Erythroblast (primary cell): Measurements from ENCODE around the gene PATJ.

Source experiments
- GATA1 ChIP-seq: IDR thresholded peaks from 2 replicates; pipeline ENCODE4 v1.6.1; 2011; ENCODE audit warnings: low read depth, mild to moderate bottlenecking, control low read depth, low read length, moderate library complexity
- POLR2A ChIP-seq: IDR thresholded peaks from 2 replicates; pipeline ENCODE4 v1.6.1; 2011; ENCODE audit warnings: mild to moderate bottlenecking, low read length

GRCh38 chr1:62100442-62100841 lies 358.2 kb downstream of the PATJ start:
- TF ChIP-seq POLR2A = no peak
- no peak for TF ChIP-seq GATA1
